ENCODE measurements around the gene RNPS1. TPM values are rescaled to one million over a fixed set of nuclear protein-coding genes. Genes with fewer than 3 reads are reported as not detected.
"Not testable (repeated sequence)": the region's sequence is repeated elsewhere in the genome, so short reads cannot be mapped to it uniquely, and the experiment has no call there.

RNPS1 gene
- total RNA-seq, 2 experiments from 2014 or later, result 225 to 339 TPM

GRCh38 chr16:2260250-2260649 lies 7.7 kb downstream of the RNPS1 start:
- H3K9me2 ChIP-seq (ENCODE audit: insufficient read depth, low read length), result no peaks in the 10 kb centered on the region
- no TSS peak for BruUV-seq (replicated peaks)
- intact Hi-C loops (cut with micrococcal nuclease; ENCODE audit: unreplicated experiment), result no loop called here
- H3K9me3 ChIP-seq (ENCODE audit: low read length), result no peaks in the 10 kb centered on the region
- TF ChIP-seq, protein P1, sequence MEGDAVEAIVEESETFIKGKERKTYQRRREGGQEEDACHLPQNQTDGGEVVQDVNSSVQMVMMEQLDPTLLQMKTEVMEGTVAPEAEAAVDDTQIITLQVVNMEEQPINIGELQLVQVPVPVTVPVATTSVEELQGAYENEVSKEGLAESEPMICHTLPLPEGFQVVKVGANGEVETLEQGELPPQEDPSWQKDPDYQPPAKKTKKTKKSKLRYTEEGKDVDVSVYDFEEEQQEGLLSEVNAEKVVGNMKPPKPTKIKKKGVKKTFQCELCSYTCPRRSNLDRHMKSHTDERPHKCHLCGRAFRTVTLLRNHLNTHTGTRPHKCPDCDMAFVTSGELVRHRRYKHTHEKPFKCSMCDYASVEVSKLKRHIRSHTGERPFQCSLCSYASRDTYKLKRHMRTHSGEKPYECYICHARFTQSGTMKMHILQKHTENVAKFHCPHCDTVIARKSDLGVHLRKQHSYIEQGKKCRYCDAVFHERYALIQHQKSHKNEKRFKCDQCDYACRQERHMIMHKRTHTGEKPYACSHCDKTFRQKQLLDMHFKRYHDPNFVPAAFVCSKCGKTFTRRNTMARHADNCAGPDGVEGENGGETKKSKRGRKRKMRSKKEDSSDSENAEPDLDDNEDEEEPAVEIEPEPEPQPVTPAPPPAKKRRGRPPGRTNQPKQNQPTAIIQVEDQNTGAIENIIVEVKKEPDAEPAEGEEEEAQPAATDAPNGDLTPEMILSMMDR (conservative IDR thresholded peaks at IDR 0.05; ENCODE audit: low read length), result no peak
- TF ChIP-seq EZH2phosphoT487 (IDR thresholded peaks at IDR 0.05; ENCODE audit: borderline replicate concordance, low read depth, low read length), result no peak
- no peak overlapping the region for H3K4me2 ChIP-seq (ENCODE audit: low read length)
- peaks cover 4% of the 10 kb centered on the region for H3K4me1 ChIP-seq (ENCODE audit: insufficient read depth, low read length, poor library complexity, severe bottlenecking)
- H4K20me1 ChIP-seq (ENCODE audit: insufficient read depth, low read length), result peaks cover 21% of the 10 kb centered on the region
- H3K36me3 ChIP-seq (ENCODE audit: insufficient read depth, low read length), result peaks cover 100% of the 10 kb centered on the region
- H2AFZ ChIP-seq (ENCODE audit: low read length), result no peak overlapping the region
- ChIA-PET CTCF (ENCODE audit: unreplicated experiment) (no interaction called here), POLR2A (no interaction called here)
- peaks cover 57% of the 10 kb centered on the region for H3K79me2 ChIP-seq (ENCODE audit: insufficient read depth, low read depth, low read length)
- H3K4me3 ChIP-seq (ENCODE audit: low read depth, low read length, poor library complexity, severe bottlenecking), result no peak overlapping the region
- DNase-seq (ENCODE audit: low spot score), result no peak
- H3K27ac ChIP-seq (ENCODE audit: low read depth, low read length, poor library complexity, severe bottlenecking), result no peak overlapping the region

DNA sequence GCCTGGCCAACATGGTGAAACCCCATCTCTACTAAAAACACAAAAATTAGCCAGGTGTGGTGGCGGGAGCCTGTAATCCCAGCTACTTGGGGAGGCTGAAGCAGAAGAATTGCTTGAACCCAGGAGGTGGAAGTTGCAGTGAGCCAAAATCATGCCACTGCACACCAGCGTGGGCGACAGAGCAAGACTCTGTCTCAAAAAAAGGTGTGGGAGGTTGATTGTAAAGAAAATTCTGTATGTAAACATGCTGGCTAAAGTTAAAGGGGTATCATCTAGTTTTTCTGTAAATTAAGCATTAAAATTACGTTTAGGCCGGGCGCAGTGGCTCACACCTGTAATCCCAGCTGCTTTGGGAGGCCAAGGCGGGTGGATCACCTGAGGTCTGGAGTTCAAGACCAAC lies 9.4 kb downstream of the RNPS1 start:
- not testable (repeated sequence) for H4K20me1 ChIP-seq (ENCODE audit: insufficient read depth, low read length); H3K4me1 ChIP-seq (ENCODE audit: insufficient read depth, low read length, poor library complexity, severe bottlenecking)
- POLR2A ChIA-PET, result interaction anchor here (0.7 kb wide), 1 partner anchor 398 kb away, joined by 3 read pairs; no protein-coding TSS in a partner anchor

DNA sequence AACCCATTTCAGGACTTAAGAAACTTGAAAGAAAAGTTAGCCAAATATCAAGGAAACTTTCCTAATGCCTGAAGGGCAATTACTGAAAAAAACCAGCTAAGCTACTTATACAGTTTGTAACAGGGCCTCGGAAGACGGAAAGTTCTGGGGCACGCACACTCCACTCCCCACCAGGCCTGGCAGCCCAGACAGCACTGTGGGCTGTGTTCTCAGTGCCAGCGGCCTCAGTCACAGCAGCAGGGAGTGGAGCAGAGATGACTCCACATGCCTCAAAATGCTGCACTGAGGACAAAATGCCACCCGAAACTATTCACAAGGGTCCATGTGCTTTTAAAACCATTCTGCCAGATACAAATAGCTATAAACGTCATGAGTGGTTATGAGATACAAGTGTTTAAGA lies 10.2 kb downstream of the RNPS1 start:
- Histone ChIP-seq H3K9me3 (ENCODE audit: low read length) (no peaks in the 10 kb centered on the region), H3K4me2 (ENCODE audit: low read length) (no peak overlapping the region), H4K20me1 (ENCODE audit: insufficient read depth, low read length) (0 out of 2 replicates have a peak, but pooled peaks cover 6% of the 10 kb centered on the region), H3K9me2 (ENCODE audit: insufficient read depth, low read length) (no peaks in the 10 kb centered on the region), H3K36me3 (ENCODE audit: insufficient read depth, low read length) (peaks cover 100% of the 10 kb centered on the region), H3K79me2 (ENCODE audit: insufficient read depth, low read depth, low read length) (peaks cover 32% of the 10 kb centered on the region; the same call in 1 of the 2 replicates), H3K4me1 (ENCODE audit: insufficient read depth, low read length, poor library complexity, severe bottlenecking) (no peaks in the 10 kb centered on the region), H3K4me3 (ENCODE audit: low read depth, low read length, poor library complexity, severe bottlenecking) (no peak overlapping the region), H2AFZ (ENCODE audit: low read length) (no peak overlapping the region), H3K27ac (ENCODE audit: low read depth, low read length, poor library complexity, severe bottlenecking) (no peak overlapping the region)
- no TSS peak for BruUV-seq (replicated peaks)
- TF ChIP-seq, protein P1 (conservative IDR thresholded peaks at IDR 0.05; ENCODE audit: low read length), result no peak
- TF ChIP-seq EZH2phosphoT487 (IDR thresholded peaks at IDR 0.05; ENCODE audit: borderline replicate concordance, low read depth, low read length), result no peak
- intact Hi-C loops (cut with micrococcal nuclease; ENCODE audit: unreplicated experiment), result no loop called here
- no peak for DNase-seq (ENCODE audit: low spot score)
- CTCF ChIA-PET (ENCODE audit: unreplicated experiment), result no interaction called here
- POLR2A ChIA-PET, result interaction anchor here (0.6 to 0.7 kb wide), 2 partner anchors 193 to 398 kb away, joined by 3 to 5 read pairs; no protein-coding TSS in a partner anchor

More for the DNA sequence above, 9.4 kb downstream of the RNPS1 start:
- BruUV-seq (replicated peaks); intact Hi-C loops (cut with micrococcal nuclease; ENCODE audit: unreplicated experiment); H3K4me2 ChIP-seq (ENCODE audit: low read length); H2AFZ ChIP-seq (ENCODE audit: low read length); H3K27ac ChIP-seq (ENCODE audit: low read depth, low read length, poor library complexity, severe bottlenecking); H3K9me3 ChIP-seq (ENCODE audit: low read length); H3K4me3 ChIP-seq (ENCODE audit: low read depth, low read length, poor library complexity, severe bottlenecking); CTCF ChIA-PET (ENCODE audit: unreplicated experiment); H3K9me2 ChIP-seq (ENCODE audit: insufficient read depth, low read length); DNase-seq (ENCODE audit: low spot score): not testable (repeated sequence)
- Histone ChIP-seq H3K36me3 (ENCODE audit: insufficient read depth, low read length) (peaks cover 100% of the 10 kb centered on the region), H3K79me2 (ENCODE audit: insufficient read depth, low read depth, low read length) (peaks cover 40% of the 10 kb centered on the region)

Measured in OCI-LY7 (cell line).